Measurements from ENCODE around the gene CCDC15.

DNA sequence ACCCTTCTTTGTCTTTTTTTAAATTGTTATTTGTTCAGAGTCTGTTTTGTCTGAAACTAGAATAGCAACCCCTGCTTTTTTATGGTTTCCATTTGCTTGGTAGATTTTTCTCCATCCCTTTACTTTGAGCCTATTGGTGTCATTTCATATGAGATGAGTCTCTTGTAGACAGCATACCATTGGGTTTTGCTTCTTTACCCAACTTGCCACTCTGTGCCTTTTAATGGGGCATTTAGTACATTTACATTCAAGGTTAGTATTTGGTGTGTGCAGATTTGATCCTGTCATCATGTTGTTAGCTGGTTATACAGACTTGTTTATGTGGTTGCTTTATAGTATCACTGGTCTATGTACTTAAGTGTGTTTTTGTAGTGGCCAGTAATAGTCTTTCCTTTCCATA is 28.0 kb downstream of the CCDC15 start:
- TF ChIP-seq, protein P1, sequence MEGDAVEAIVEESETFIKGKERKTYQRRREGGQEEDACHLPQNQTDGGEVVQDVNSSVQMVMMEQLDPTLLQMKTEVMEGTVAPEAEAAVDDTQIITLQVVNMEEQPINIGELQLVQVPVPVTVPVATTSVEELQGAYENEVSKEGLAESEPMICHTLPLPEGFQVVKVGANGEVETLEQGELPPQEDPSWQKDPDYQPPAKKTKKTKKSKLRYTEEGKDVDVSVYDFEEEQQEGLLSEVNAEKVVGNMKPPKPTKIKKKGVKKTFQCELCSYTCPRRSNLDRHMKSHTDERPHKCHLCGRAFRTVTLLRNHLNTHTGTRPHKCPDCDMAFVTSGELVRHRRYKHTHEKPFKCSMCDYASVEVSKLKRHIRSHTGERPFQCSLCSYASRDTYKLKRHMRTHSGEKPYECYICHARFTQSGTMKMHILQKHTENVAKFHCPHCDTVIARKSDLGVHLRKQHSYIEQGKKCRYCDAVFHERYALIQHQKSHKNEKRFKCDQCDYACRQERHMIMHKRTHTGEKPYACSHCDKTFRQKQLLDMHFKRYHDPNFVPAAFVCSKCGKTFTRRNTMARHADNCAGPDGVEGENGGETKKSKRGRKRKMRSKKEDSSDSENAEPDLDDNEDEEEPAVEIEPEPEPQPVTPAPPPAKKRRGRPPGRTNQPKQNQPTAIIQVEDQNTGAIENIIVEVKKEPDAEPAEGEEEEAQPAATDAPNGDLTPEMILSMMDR (IDR thresholded peaks at IDR 0.05): no peak
- TF ChIP-seq EP300 (IDR thresholded peaks at IDR 0.05) (no peak), POLR2A (IDR thresholded peaks at IDR 0.05) (no peak)

Data from stomach (tissue), 4 donors.